ENCODE measurements around the gene FUT3. TPM values are rescaled to one million over a fixed set of nuclear protein-coding genes. Genes with fewer than 3 reads are reported as not detected.

FUT3 gene
- total and polyA plus RNA-seq, 4 donors: 1.5 to 31.4 (median 18.2) TPM

- H3K4me3 ChIP-seq: no peak overlapping the region
- no peaks in the 10 kb centered on the region for H3K36me3 ChIP-seq (ENCODE audit: control insufficient read depth in 4 of 4, insufficient read depth in 4 of 4, low read length in 4 of 4)
- peak; percentile 68 to 82 (median 73) for DNase-seq
- H3K9ac ChIP-seq (ENCODE audit: insufficient read depth in 1 of 2, low read length in 2 of 2): no peak overlapping the region
- no peak for ATAC-seq (ENCODE audit: insufficient read depth, low FRiP score)
- peaks cover 0 to 3% (median 0%) of the 10 kb centered on the region in 4 donors for H3K9me3 ChIP-seq (ENCODE audit: control insufficient read depth in 4 of 4, insufficient read depth in 3 of 4, low read length in 3 of 4)
- H3K27ac ChIP-seq (ENCODE audit: low read depth in 1 of 2, low read length in 1 of 2): peak overlapping the region in 1 of 2 donors; percentile 71
- peaks cover 0 to 8% (median 6%) of the 10 kb centered on the region in 3 donors for H3K27me3 ChIP-seq (ENCODE audit: control insufficient read depth in 3 of 3, insufficient read depth in 3 of 3, low read length in 2 of 3)
- TF ChIP-seq CTCF (IDR thresholded peaks at IDR 0.05; ENCODE audit: control extremely low read depth, extremely low read depth): peak; percentile 6
- peaks cover 0 to 5% (median 4%) of the 10 kb centered on the region in 5 donors for H3K4me1 ChIP-seq (ENCODE audit: control insufficient read depth in 5 of 5, insufficient read depth in 5 of 5, low read length in 5 of 5)
- 2 to 3% methylated on average over 39 to 46 of the region's 46 CpGs for WGBS, 2 donors
These were observed 45.7 kb downstream of the FUT3 start for GRCh38 chr19:5805462-5806132.

GRCh38 chr19:5804516-5805461 lies 46.5 kb downstream of the FUT3 start, which contains the start of gene NRTN:
NRTN (plus strand) TSS chr19:5805067; CDS start chr19:5824166, 19,099 bp downstream.
- peaks cover 0 to 3% (median 0%) of the 10 kb centered on the region in 4 donors for H3K9me3 ChIP-seq (ENCODE audit: control insufficient read depth in 4 of 4, insufficient read depth in 3 of 4, low read length in 3 of 4)
- no peak within 1 kb of the TSS for H3K9ac ChIP-seq (ENCODE audit: insufficient read depth in 1 of 2, low read length in 2 of 2)
- peaks cover 0 to 5% (median 4%) of the 10 kb centered on the region in 5 donors for H3K4me1 ChIP-seq (ENCODE audit: control insufficient read depth in 5 of 5, insufficient read depth in 5 of 5, low read length in 5 of 5)
- H3K27ac ChIP-seq (ENCODE audit: low read depth in 1 of 2, low read length in 1 of 2): peak within 1 kb of the TSS in 1 of 2 donors; percentile 71
- WGBS, 2 donors: 1 to 2% methylated on average over 40 to 105 of the region's 107 CpGs
- TF ChIP-seq CTCF (IDR thresholded peaks at IDR 0.05; ENCODE audit: control extremely low read depth, extremely low read depth): no peak
- DNase-seq: peak in 1 of 3 donors; percentile 33
- H3K27me3 ChIP-seq (ENCODE audit: control insufficient read depth in 3 of 3, insufficient read depth in 3 of 3, low read length in 2 of 3): peaks cover 0 to 8% (median 6%) of the 10 kb centered on the region in 3 donors
- no peak for ATAC-seq (ENCODE audit: insufficient read depth, low FRiP score)
- no peak within 1 kb of the TSS for H3K4me3 ChIP-seq
- no peaks in the 10 kb centered on the region for H3K36me3 ChIP-seq (ENCODE audit: control insufficient read depth in 4 of 4, insufficient read depth in 4 of 4, low read length in 4 of 4)

- Histone ChIP-seq H3K27me3 (ENCODE audit: control insufficient read depth in 3 of 3, insufficient read depth in 3 of 3, low read length in 2 of 3) (peaks cover 0 to 8% (median 6%) of the 10 kb centered on the region in 3 donors), H3K27ac (ENCODE audit: low read depth in 1 of 2, low read length in 1 of 2) (no peak overlapping the region), H3K9me3 (ENCODE audit: control insufficient read depth in 4 of 4, insufficient read depth in 3 of 4, low read length in 3 of 4) (peaks cover 0 to 3% (median 0%) of the 10 kb centered on the region in 4 donors), H3K36me3 (ENCODE audit: control insufficient read depth in 4 of 4, insufficient read depth in 4 of 4, low read length in 4 of 4) (no peaks in the 10 kb centered on the region), H3K4me1 (ENCODE audit: control insufficient read depth in 5 of 5, insufficient read depth in 5 of 5, low read length in 5 of 5) (peaks cover 0 to 5% (median 4%) of the 10 kb centered on the region in 5 donors), H3K9ac (ENCODE audit: insufficient read depth in 1 of 2, low read length in 2 of 2) (no peak overlapping the region), H3K4me3 (no peak overlapping the region)
- 1 to 2% methylated on average over 50 to 54 of the region's 54 CpGs for WGBS, 2 donors
- peak; percentile 80 for TF ChIP-seq CTCF (IDR thresholded peaks at IDR 0.05; ENCODE audit: control extremely low read depth, extremely low read depth)
- DNase-seq (peak; percentile 92 to 95 (median 92)), ATAC-seq (ENCODE audit: insufficient read depth, low FRiP score) (peak; percentile 88)
These were observed 47.3 kb downstream of the FUT3 start for GRCh38 chr19:5803752-5804515.
